Stimulated activated CD8-positive, alpha-beta memory T cell treated with anti-CD3 and anti-CD28 coated beads, Interleukin-2, amount 100 ng/mL, for 1 hour (primary cell): ENCODE measurements around the gene SEMA6D.
"Not testable (repeated sequence)": the region's sequence is repeated elsewhere in the genome, so short reads cannot be mapped to it uniquely, and the experiment has no call there.

Source experiments
- DNase-seq, 2 donors: peaks; one replicate each; pipeline ENCODE4 v3.0.0-alpha.2; 2020; ENCODE audit warnings: low read depth in 2 of 2

SEMA6D gene

GRCh38 chr15:47718497-47719437, 1.5 kb downstream of the SEMA6D start:
- DNase-seq, result no peak

- no peak for DNase-seq
Measured at GRCh38 chr15:47719730-47720129, 2.4 kb downstream of the SEMA6D start.

GRCh38 chr15:47720555-47720954, 3.2 kb downstream of the SEMA6D start:
- no peak for DNase-seq

- DNase-seq, result no peak
Measured at GRCh38 chr15:47721676-47722075, 4.4 kb downstream of the SEMA6D start.

GRCh38 chr15:47724346-47724745, 7.0 kb downstream of the SEMA6D start:
- no peak for DNase-seq

- no peak for DNase-seq
Measured at GRCh38 chr15:47725051-47725450, 7.7 kb downstream of the SEMA6D start.

- no peak for DNase-seq
Measured at GRCh38 chr15:47725906-47726305, 8.6 kb downstream of the SEMA6D start.

- DNase-seq, result no peak
Measured at GRCh38 chr15:47726399-47726823, 9.1 kb downstream of the SEMA6D start.

GRCh38 chr15:47727137-47727536, 9.8 kb downstream of the SEMA6D start:
- no peak for DNase-seq

GRCh38 chr15:47727676-47728075, 10.4 kb downstream of the SEMA6D start:
- DNase-seq, result no peak

- no peak for DNase-seq
Measured at GRCh38 chr15:47728426-47728825, 11.1 kb downstream of the SEMA6D start.

- DNase-seq, result no peak
Measured at GRCh38 chr15:47728886-47729285, 11.6 kb downstream of the SEMA6D start.

- DNase-seq, result no peak
Measured at GRCh38 chr15:47731230-47731629, 13.9 kb downstream of the SEMA6D start.

GRCh38 chr15:47732248-47732647, 14.9 kb downstream of the SEMA6D start:
- no peak for DNase-seq

GRCh38 chr15:47733085-47733484, 15.8 kb downstream of the SEMA6D start:
- no peak for DNase-seq

GRCh38 chr15:47736143-47736786, 19.0 kb downstream of the SEMA6D start:
- no peak for DNase-seq

- DNase-seq, result no peak
Measured at GRCh38 chr15:47737477-47737876, 20.2 kb downstream of the SEMA6D start.

- not testable (repeated sequence) for DNase-seq
Measured at GRCh38 chr15:47738144-47738825, 21.0 kb downstream of the SEMA6D start.

GRCh38 chr15:47741082-47741481, 23.8 kb downstream of the SEMA6D start:
- no peak for DNase-seq

- DNase-seq, result no peak
Measured at GRCh38 chr15:47741907-47742306, 24.6 kb downstream of the SEMA6D start.

GRCh38 chr15:47742334-47742733, 25.0 kb downstream of the SEMA6D start:
- DNase-seq, result no peak

GRCh38 chr15:47742742-47743141, 25.4 kb downstream of the SEMA6D start:
- no peak for DNase-seq
